HepG2 (cell line): ENCODE data around the gene QDPR. TPM values are rescaled to one million over a fixed set of nuclear protein-coding genes. Genes with fewer than 3 reads are reported as not detected.
A peak's percentile ranks its signal among the peaks of the same experiment; 100 is the strongest.

Experiments
- ARNT2 ChIP-seq: sonication (generic); formaldehyde crosslinking; IDR thresholded peaks from 2 replicates; pipeline ENCODE4 v1.8.0; 2022; ENCODE audit warnings: mild to moderate bottlenecking, low read depth, missing genetic modification reagents, moderate library complexity
- DMAP1 ChIP-seq: IDR thresholded peaks from 2 replicates; pipeline ENCODE4 v1.6.1; 2016
- FOXO1 ChIP-seq: sonication (generic); formaldehyde crosslinking; IDR thresholded peaks from 2 replicates; pipeline ENCODE4 v1.4.0; 2020; ENCODE audit warnings: missing genetic modification reagents
- GFI1 ChIP-seq: sonication (generic); formaldehyde crosslinking; IDR thresholded peaks from 2 replicates; pipeline ENCODE4 v1.5.0; 2020; ENCODE audit warnings: missing genetic modification reagents, mild to moderate bottlenecking, borderline replicate concordance
- GLI4 ChIP-seq: sonication (generic); formaldehyde crosslinking; IDR thresholded peaks from 2 replicates; pipeline ENCODE4 v1.5.1; 2020; ENCODE audit warnings: missing genetic modification reagents, mild to moderate bottlenecking, moderate library complexity, borderline replicate concordance
- HDAC2 ChIP-seq: sonication (generic); formaldehyde crosslinking; IDR thresholded peaks from 2 replicates; pipeline ENCODE4 v1.4.0; 2020; ENCODE audit warnings: missing genetic modification reagents
- JUNB ChIP-seq: sonication (generic); formaldehyde crosslinking; IDR thresholded peaks from 2 replicates; pipeline ENCODE4 v1.8.0; 2022; ENCODE audit warnings: missing genetic modification reagents, mild to moderate bottlenecking, borderline replicate concordance
- KDM6A ChIP-seq: IDR thresholded peaks from 2 replicates; pipeline ENCODE4 v1.6.1; 2016; ENCODE audit warnings: low read depth
- NCOA2 ChIP-seq: sonication (generic); formaldehyde crosslinking; IDR thresholded peaks from 2 replicates; pipeline ENCODE4 v1.8.0; 2022; ENCODE audit warnings: inconsistent platforms
- PAXIP1 ChIP-seq: sonication (generic); formaldehyde crosslinking; conservative IDR thresholded peaks from 2 replicates; pipeline ENCODE4 v1.4.0; 2020; ENCODE audit warnings: mild to moderate bottlenecking, missing genetic modification reagents, moderate library complexity
- RBAK ChIP-seq: sonication (generic); formaldehyde crosslinking; IDR thresholded peaks from 2 replicates; pipeline ENCODE4 v1.5.1; 2020; ENCODE audit warnings: mild to moderate bottlenecking, missing genetic modification reagents
- RXRB ChIP-seq: IDR thresholded peaks from 2 replicates; pipeline ENCODE4 v1.6.1; 2016; ENCODE audit warnings: borderline replicate concordance, missing genetic modification reagents, missing compliant biosample characterization
- TARDBP ChIP-seq: sonication (generic); formaldehyde crosslinking; IDR thresholded peaks from 2 replicates; pipeline ENCODE4 v1.8.0; 2022; ENCODE audit warnings: mild to moderate bottlenecking, missing genetic modification reagents
- ZBED4 ChIP-seq: sonication (generic); formaldehyde crosslinking; IDR thresholded peaks from 2 replicates; pipeline ENCODE4 v1.4.0; 2020; ENCODE audit warnings: missing genetic modification reagents, borderline replicate concordance
- ZFP41 ChIP-seq: sonication (generic); formaldehyde crosslinking; IDR thresholded peaks from 2 replicates; pipeline ENCODE4 v1.4.0; 2020; ENCODE audit warnings: mild to moderate bottlenecking, missing genetic modification reagents, borderline replicate concordance
- ZGPAT ChIP-seq: IDR thresholded peaks from 2 replicates; pipeline ENCODE4 v1.6.1; 2016; ENCODE audit warnings: mild to moderate bottlenecking
- ZNF20 ChIP-seq: sonication (generic); formaldehyde crosslinking; IDR thresholded peaks from 2 replicates; pipeline ENCODE4 v1.4.0; 2020; ENCODE audit warnings: mild to moderate bottlenecking, moderate library complexity, missing genetic modification reagents
- ZNF205 ChIP-seq: IDR thresholded peaks from 2 replicates; pipeline ENCODE4 v1.6.1; 2018; ENCODE audit warnings: missing biosample characterization, missing genetic modification reagents
- ZNF678 ChIP-seq: sonication (generic); formaldehyde crosslinking; IDR thresholded peaks from 2 replicates; pipeline ENCODE4 v1.4.0; 2020; ENCODE audit warnings: mild to moderate bottlenecking, missing genetic modification reagents
- polyA plus RNA-seq, 8 experiments: library from polyadenylated mRNA; depleted of rRNA in 3 of 8; stranded (reverse) in 7 of 8; unstranded in 1 of 8; fragments of >200 nt; fragmentation: Illumina TruSeq in 4 of 8; extraction: Trizol in 4 of 8; gene quantifications; 2 replicates each; pipeline versions ENCODE4 v1.2.1 to v1.2.3, GENCODE V29; 2011 to 2016; ENCODE audit warnings: low read depth in 4 of 8, missing spikeins in 1 of 8, mixed read lengths in 1 of 8; ENCODE audit not compliant: insufficient read depth in 1 of 8
- total RNA-seq, 5 experiments: library from RNA; depleted of rRNA; stranded (reverse); fragments of >200 nt; fragmentation: Illumina TruSeq; extraction: Trizol; gene quantifications; 2 replicates each; pipeline ENCODE4 v1.2.3, GENCODE V29; 2016; ENCODE audit warnings: low read depth in 1 of 5

QDPR gene
- total and polyA plus RNA-seq, 2 of the 13 experiments (the other 11 are each of a cell fraction or from before 2014, with no cell fraction given) = 9.9 to 95.5 TPM

- peak; percentile 84 for TF ChIP-seq ZGPAT (CRISPR knock-in tag)
- peak; percentile 54; the same call in 1 of the 2 replicates for TF ChIP-seq ARNT2 (CRISPR knock-in tag)
- TF ChIP-seq ZBED4 (CRISPR knock-in tag) = 0 out of 2 replicates have a peak, but pooled peaks have one; percentile 54
- TF ChIP-seq ZNF205 (CRISPR knock-in tag) = no peak
- TF ChIP-seq GLI4 (CRISPR knock-in tag) = no peak
- no peak for TF ChIP-seq ZNF20
- 0 out of 2 replicates have a peak, but pooled peaks have one; percentile 81 for TF ChIP-seq RXRB (CRISPR knock-in tag)
- peak; percentile 83; the same call in 1 of the 2 replicates for TF ChIP-seq HDAC2 (CRISPR knock-in tag)
- TF ChIP-seq GFI1 = peak; percentile 97
- TF ChIP-seq ZNF678 (CRISPR knock-in tag) = no peak
- TF ChIP-seq NCOA2 (CRISPR knock-in tag) = peak; percentile 88
- 0 out of 2 replicates have a peak, but pooled peaks have one; percentile 2 for TF ChIP-seq DMAP1 (CRISPR knock-in tag)
- peak; percentile 91 for TF ChIP-seq FOXO1 (CRISPR knock-in tag)
- peak; percentile 85 for TF ChIP-seq PAXIP1 (CRISPR knock-in tag)
- no peak for TF ChIP-seq ZFP41 (CRISPR knock-in tag)
- 0 out of 2 replicates have a peak, but pooled peaks have one; percentile 66 for TF ChIP-seq TARDBP
- peak; percentile 74 for TF ChIP-seq KDM6A
- no peak for TF ChIP-seq RBAK (CRISPR knock-in tag)
- TF ChIP-seq JUNB (CRISPR knock-in tag) = peak; percentile 13; the same call in 1 of the 2 replicates
Measured at GRCh38 chr4:17544205-17544604, 32.3 kb upstream of the QDPR start (continued).
